GM12878 (cell line): ENCODE results near the gene KIF17. TPM values are rescaled to one million over a fixed set of nuclear protein-coding genes. Genes with fewer than 3 reads are reported as not detected.

ENCODE experiments used
- ATAC-seq: fragments of 200-7000 bp; cut with Tn5 transposase; 3 replicates; pipeline ENCODE4 v1.9.1; 2020; ENCODE audit warnings: mild to moderate bottlenecking, moderate library complexity
- BruUV-seq: library from RNA; stranded (reverse); fragments of 400-500 nt; replicated peaks from 2 replicates; lab custom pipeline; 2021; lab: Mats Ljungman, UMichigan
- CTCF ChIA-PET: fragments of 300-600 bp; sonication (Branson Sonifier 250); formaldehyde crosslinking; extraction: SDS; loops from one replicate; lab custom pipeline; 2021; ENCODE audit warnings: inconsistent platforms; lab: Yijun Ruan, JAX
- POLR2A ChIA-PET: fragments of 350-600 bp; formaldehyde crosslinking; extraction: SDS; loops from one replicate; lab custom pipeline; 2021; ENCODE audit warnings: inconsistent platforms; lab: Charles Lee
- RAD21 ChIA-PET: fragments of 300-600 bp; sonication (Branson Sonifier 250); formaldehyde crosslinking; loops from one replicate; lab custom pipeline; 2023; ENCODE audit warnings: antibody characterized with exemption; ENCODE audit not compliant: unreplicated experiment; lab: Charles Lee
- SMC1A ChIA-PET: fragments of 300-600 bp; sonication (Branson Sonifier 250); formaldehyde crosslinking; loops from one replicate; lab custom pipeline; 2023; ENCODE audit not compliant: unreplicated experiment, uncharacterized antibody; lab: Charles Lee
- DNase-seq: peaks from one replicate; pipeline ENCODE4 v3.0.0-alpha.2; 2011; ENCODE audit warnings: low read depth, low spot score
- FAIRE-seq: peaks from 3 replicates; lab custom pipeline; 2011; peaks lifted over from hg19 to GRCh38; lab: Jason Lieb, UNC
- H2AFZ ChIP-seq: 2 replicates; pipeline ENCODE4 v1.6.0; 2011; ENCODE audit warnings: low read depth, low read length, control low read depth; ENCODE audit not compliant: control insufficient read depth
- H3K27ac ChIP-seq: 2 replicates; pipeline ENCODE4 v1.5.1; 2011; ENCODE audit warnings: control low read depth; ENCODE audit not compliant: control insufficient read depth, insufficient read depth
- H3K27me3 ChIP-seq, 2 experiments: replicated peaks in 1 of 2; 2 replicates each; pipeline versions ENCODE4 v1.6.0 to v1.6.1; 2011; ENCODE audit warnings: low read length in 1 of 2; ENCODE audit not compliant: control insufficient read depth in 2 of 2, insufficient read depth in 2 of 2
- H3K36me3 ChIP-seq, 2 experiments: 2 replicates each; pipeline ENCODE4 v1.5.1; 2011; ENCODE audit warnings: low read length in 1 of 2; ENCODE audit not compliant: control insufficient read depth in 2 of 2, insufficient read depth in 2 of 2
- H3K4me1 ChIP-seq: 2 replicates; pipeline ENCODE4 v1.6.1; 2011; ENCODE audit warnings: mild to moderate bottlenecking, low read length, moderate library complexity, mixed read lengths; ENCODE audit not compliant: control insufficient read depth, insufficient read depth
- H3K4me2 ChIP-seq: 2 replicates; pipeline ENCODE4 v1.6.0; 2011; ENCODE audit warnings: control low read depth; ENCODE audit not compliant: control insufficient read depth, insufficient read depth
- H3K4me3 ChIP-seq: fragments of 200-600 bp; sonication (generic); 2 replicates; pipeline ENCODE4 v1.5.1; 2016
- H3K79me2 ChIP-seq: 2 replicates; pipeline ENCODE4 v1.6.0; 2011; ENCODE audit warnings: low read length; ENCODE audit not compliant: control insufficient read depth, insufficient read depth
- H3K9ac ChIP-seq: 2 replicates; pipeline ENCODE4 v1.8.0; 2011; ENCODE audit warnings: low read length, control low read depth, mixed read lengths; ENCODE audit not compliant: control insufficient read depth, insufficient read depth
- H3K9me3 ChIP-seq: replicated peaks from 3 replicates; pipeline ENCODE4 v1.5.1; 2011; ENCODE audit warnings: mild to moderate bottlenecking, low read length; ENCODE audit not compliant: control insufficient read depth, insufficient read depth
- H4K20me1 ChIP-seq: 2 replicates; pipeline ENCODE4 v1.6.0; 2011; ENCODE audit not compliant: control insufficient read depth, insufficient read depth
- BACH1 ChIP-seq: fragments of 450-650 bp; IDR thresholded peaks from 2 replicates; pipeline ENCODE4 v1.6.1; 2017; ENCODE audit warnings: mild to moderate bottlenecking, borderline replicate concordance
- CHD2 ChIP-seq: IDR thresholded peaks from 2 replicates; pipeline ENCODE4 v1.6.1; 2011; ENCODE audit warnings: low read depth, low read length, improper control_type of control experiment, borderline replicate concordance
- HSF1 ChIP-seq: fragments of 150-350 bp; IDR thresholded peaks from 2 replicates; pipeline ENCODE4 v1.6.1; 2014; ENCODE audit warnings: mild to moderate bottlenecking, low read depth, low read length
- KLF5 ChIP-seq: fragments of 450-650 bp; IDR thresholded peaks from 2 replicates; pipeline ENCODE4 v1.6.1; 2014; ENCODE audit warnings: mild to moderate bottlenecking; ENCODE audit not compliant: partially characterized antibody
- PML ChIP-seq: IDR thresholded peaks from 2 replicates; pipeline ENCODE4 v1.6.1; 2012; ENCODE audit warnings: low read length, inconsistent platforms
- RB1 ChIP-seq: fragments of 450-650 bp; formaldehyde crosslinking; IDR thresholded peaks from 2 replicates; pipeline ENCODE4 v1.6.1; 2017; ENCODE audit warnings: mild to moderate bottlenecking, borderline replicate concordance
- SMARCA5 ChIP-seq: fragments of 450-650 bp; IDR thresholded peaks from 2 replicates; pipeline ENCODE4 v1.6.1; 2017; ENCODE audit warnings: mild to moderate bottlenecking
- USF1 ChIP-seq: IDR thresholded peaks from 2 replicates; pipeline ENCODE4 v1.6.1; 2011; ENCODE audit warnings: borderline replicate concordance, low read depth, mild to moderate bottlenecking, moderate library complexity, mixed read lengths, low read length; ENCODE audit not compliant: insufficient read depth; ENCODE audit errors: extremely low read length
- WGBS: methylation state at CpG from one replicate; pipeline ENCODE4 v1.1.6; 2016; ENCODE audit warnings: low lambda C conversion rate; ENCODE audit not compliant: insufficient replicate concordance, insufficient coverage; ENCODE audit errors: missing lambda C conversion rate; 5-methylcytosine and 5-hydroxymethylcytosine counted together
- in situ Hi-C: fragments of 300-500 bp; cut with MboI; formaldehyde crosslinking; loops from 9 replicates; pipeline ENCODE4 v1.14.3; 2018; ENCODE audit warnings: mixed read lengths
- intact Hi-C: fragments of 100-400 bp; cut with micrococcal nuclease; formaldehyde crosslinking; loops from one replicate; pipeline ENCODE4 v1.14.2; 2022; ENCODE audit not compliant: unreplicated experiment
- polyA plus RNA-seq, 11 experiments: library from polyadenylated mRNA; depleted of rRNA in 4 of 11; unstranded in 6 of 11; stranded (reverse) in 5 of 11; fragments of >200 nt; fragmentation: Nextera tagmentation in 4 of 11; fragmentation: Illumina TruSeq in 1 of 11; extraction: Ambion mirVana in 4 of 11; extraction: Trizol in 1 of 11; gene quantifications; 1 replicate in 1 of 11; 2 replicates in 10 of 11; pipeline versions ENCODE4 v1.2.1 to v1.2.3, GENCODE V29; 2011 to 2016; ENCODE audit warnings: inconsistent platforms in 2 of 11, missing spikeins in 2 of 11, low read depth in 1 of 11
- total RNA-seq, 4 experiments: library from RNA; depleted of rRNA in 3 of 4; stranded (reverse); fragments of >200 nt in 3 of 4; fragmentation: Illumina TruSeq in 1 of 4; extraction: Trizol in 1 of 4; gene quantifications; 2 replicates each; pipeline versions ENCODE4 v1.2.1 to v1.2.3, GENCODE V29; 2013 to 2021

KIF17 gene
- total and polyA plus RNA-seq, 10 of the 15 experiments (the other 5 are each of a cell fraction or from before 2014, with no cell fraction given) = 0.01 to 0.10 (median 0.03) TPM; not detected in 7

GRCh38 chr1:20657024-20657423 is 60.8 kb downstream of the KIF17 start:
- H3K27ac ChIP-seq = no peak overlapping the region
- H3K4me2 ChIP-seq = no peak overlapping the region
- DNase-seq (no peak), FAIRE-seq (no peak), ATAC-seq (no peak)
- no peak overlapping the region for H3K9ac ChIP-seq
- no peaks in the 10 kb centered on the region for H3K27me3 ChIP-seq
- ChIA-PET SMC1A (no interaction called here), RAD21 (no interaction called here), CTCF (no interaction called here), POLR2A (no interaction called here)
- 88% methylated on average over 12 of the region's 12 CpGs for WGBS
- 0 out of 2 replicates have a peak, but pooled peaks cover 10% of the 10 kb centered on the region for H3K4me1 ChIP-seq
- in situ Hi-C loops = no loop called here
- intact Hi-C loops = no loop called here
- no peaks in the 10 kb centered on the region for H3K9me3 ChIP-seq
- H4K20me1 ChIP-seq = peaks cover 5% of the 10 kb centered on the region; the same call in 1 of the 2 replicates
- TF ChIP-seq PML (no peak), KLF5 (no peak)
- BruUV-seq = no TSS peak
- no peak overlapping the region for H3K4me3 ChIP-seq
- no peak overlapping the region for H2AFZ ChIP-seq
- H3K36me3 ChIP-seq = peaks cover 27 to 36% of the 10 kb centered on the region in 2 experiments
- H3K79me2 ChIP-seq = peaks cover 35% of the 10 kb centered on the region

- H4K20me1 ChIP-seq = peaks cover 5% of the 10 kb centered on the region; the same call in 1 of the 2 replicates
Measured at GRCh38 chr1:20654104-20654690, 63.6 kb downstream of the KIF17 start.

More at GRCh38 chr1:20654104-20654690, 63.6 kb downstream of the KIF17 start:
- in situ Hi-C loops = no loop called here
- Histone ChIP-seq H3K27ac (no peak overlapping the region), H3K27me3 (no peaks in the 10 kb centered on the region), H3K4me2 (no peak overlapping the region), H3K9me3 (no peaks in the 10 kb centered on the region), H3K36me3 (peaks cover 29 to 42% of the 10 kb centered on the region in 2 experiments), H3K4me1 (0 out of 2 replicates have a peak, but pooled peaks cover 3% of the 10 kb centered on the region), H3K4me3 (no peak overlapping the region), H3K79me2 (peaks cover 13% of the 10 kb centered on the region), H2AFZ (no peak overlapping the region), H3K9ac (no peak overlapping the region)
- TF ChIP-seq BACH1 (no peak), USF1 (no peak), CHD2 (no peak), HSF1 (no peak), SMARCA5 (no peak), RB1 (no peak)
- ChIA-PET POLR2A (no interaction called here), CTCF (no interaction called here), RAD21 (no interaction called here), SMC1A (no interaction called here)
- FAIRE-seq (no peak), DNase-seq (no peak), ATAC-seq (no peak)
- intact Hi-C loops = no loop called here
- no TSS peak for BruUV-seq
- 91% methylated on average over 19 of the region's 20 CpGs for WGBS
